HCT116 (cell line): Measurements from ENCODE around the gene COMTD1. TPM values are rescaled to one million over a fixed set of nuclear protein-coding genes. Genes with fewer than 3 reads are reported as not detected.

Source experiments
- ATAC-seq: fragments of 200-7000 bp; cut with Tn5 transposase; 2 replicates; pipeline ENCODE4 v1.9.1; 2020; ENCODE audit warnings: mild to moderate bottlenecking, moderate library complexity
- BruUV-seq: library from RNA; stranded (reverse); fragments of 400-500 nt; replicated peaks from 2 replicates; lab custom pipeline; 2021; lab: Mats Ljungman, UMichigan
- CTCF ChIA-PET: fragments of 300-600 bp; sonication (Branson Sonifier 250); formaldehyde crosslinking; loops from one replicate; lab custom pipeline; 2021; ENCODE audit warnings: antibody characterized with exemption; lab: Charles Lee
- POLR2A ChIA-PET: fragments of 300-600, 350-600 bp; sonication (Branson Sonifier 250); formaldehyde crosslinking; loops from one replicate; lab custom pipeline; 2021; ENCODE audit warnings: antibody characterized with exemption; lab: Charles Lee
- RAD21 ChIA-PET, 2 experiments: fragments of 300-600 bp; sonication (Branson Sonifier 250); formaldehyde crosslinking; loops; one replicate each; lab custom pipeline; 2023; ENCODE audit warnings: low total read pairs in 2 of 2; ENCODE audit not compliant: uncharacterized antibody in 2 of 2, unreplicated experiment in 2 of 2, low non-redundant PET in 1 of 2; lab: Charles Lee
- DNase-seq: peaks from one replicate; pipeline ENCODE4 v3.0.0-alpha.2; 2010; ENCODE audit warnings: low read depth, low spot score
- H2AFZ ChIP-seq: fragments of 200-600 bp; shearing (Covaris generic), sonication (generic); 2 replicates; pipeline ENCODE4 v1.6.1; 2017; ENCODE audit warnings: low read depth, mixed run types, mixed read lengths, antibody characterized with exemption, low read length; ENCODE audit not compliant: poor library complexity, severe bottlenecking
- H3K27ac ChIP-seq: 2 replicates; pipeline ENCODE4 v1.5.1; 2012; ENCODE audit warnings: low read depth, low read length
- H3K27me3 ChIP-seq: fragments of 200-600 bp; sonication (generic); 2 replicates; pipeline ENCODE4 v1.6.1; 2016; ENCODE audit warnings: mixed run types, low read length, mixed read lengths; ENCODE audit not compliant: insufficient read depth
- H3K36me3 ChIP-seq, 2 experiments: fragments of 200-500 bp in 1 of 2; fragments of 200-600 bp in 1 of 2; sonication (Bioruptor generic) in 1 of 2; sonication (generic) in 1 of 2; 2 replicates each; pipeline versions ENCODE4 v1.5.1 to v1.6.1; 2014 to 2016; ENCODE audit warnings: low read length in 2 of 2, inconsistent platforms in 1 of 2, mixed read lengths in 1 of 2, mixed run types in 1 of 2; ENCODE audit not compliant: insufficient read depth in 2 of 2, control insufficient read depth in 1 of 2
- H3K4me1 ChIP-seq, 2 experiments: fragments of 200-600 bp in 1 of 2; sonication (generic) in 1 of 2; 2 replicates each; pipeline versions ENCODE4 v1.5.1 to v1.6.1; 2012 to 2017; ENCODE audit warnings: low read length in 2 of 2, inconsistent platforms in 1 of 2, mild to moderate bottlenecking in 1 of 2, mixed read lengths in 1 of 2, mixed run types in 1 of 2, moderate library complexity in 1 of 2; ENCODE audit not compliant: insufficient read depth in 2 of 2, control insufficient read depth in 1 of 2
- H3K4me2 ChIP-seq: fragments of 200-600 bp; sonication (generic); 2 replicates; pipeline ENCODE4 v1.6.1; 2017; ENCODE audit warnings: mixed run types, low read length, mixed read lengths
- H3K4me3 ChIP-seq, 2 experiments: fragments of 200-600 bp in 1 of 2; sonication (generic) in 1 of 2; replicated peaks in 1 of 2; 2 replicates each; pipeline ENCODE4 v1.5.1; 2011 to 2016; ENCODE audit warnings: low read length in 2 of 2, control low read depth in 1 of 2, low read depth in 1 of 2, mild to moderate bottlenecking in 1 of 2, mixed read lengths in 1 of 2, mixed run types in 1 of 2
- H3K79me2 ChIP-seq: fragments of 200-600 bp; sonication (generic); 2 replicates; pipeline ENCODE4 v1.6.1; 2017; ENCODE audit warnings: mild to moderate bottlenecking, mixed run types, low read length, moderate library complexity, mixed read lengths; ENCODE audit not compliant: insufficient read depth
- H3K9ac ChIP-seq: fragments of 200-600 bp; sonication (generic); 2 replicates; pipeline ENCODE4 v1.6.1; 2016; ENCODE audit warnings: low read length, mixed read lengths
- H3K9me2 ChIP-seq: fragments of 200-600 bp; sonication (generic), shearing (Covaris generic); 2 replicates; pipeline ENCODE4 v1.6.1; 2017; ENCODE audit warnings: mixed run types, mild to moderate bottlenecking, moderate library complexity; ENCODE audit not compliant: insufficient read depth
- H3K9me3 ChIP-seq, 2 experiments: fragments of 200-500 bp in 1 of 2; fragments of 200-600 bp in 1 of 2; sonication (Bioruptor generic) in 1 of 2; sonication (generic) in 1 of 2; 2 replicates each; pipeline ENCODE4 v1.6.1; 2014 to 2017; ENCODE audit warnings: low read length in 2 of 2, mixed read lengths in 2 of 2, inconsistent platforms in 1 of 2, low read depth in 1 of 2, mild to moderate bottlenecking in 1 of 2, mixed run types in 1 of 2, moderate library complexity in 1 of 2; ENCODE audit not compliant: control insufficient read depth in 1 of 2, insufficient read depth in 1 of 2
- H4K20me1 ChIP-seq: fragments of 200-600 bp; sonication (generic), shearing (Covaris generic); 2 replicates; pipeline ENCODE4 v1.6.1; 2017; ENCODE audit warnings: mixed run types, mild to moderate bottlenecking, moderate library complexity; ENCODE audit not compliant: insufficient read depth
- CEBPB ChIP-seq: IDR thresholded peaks from 2 replicates; pipeline ENCODE4 v1.6.1; 2012; ENCODE audit warnings: low read depth
- EGR1 ChIP-seq: IDR thresholded peaks from 2 replicates; pipeline ENCODE4 v1.6.1; 2012; ENCODE audit warnings: low read depth
- EZH2 ChIP-seq: fragments of 200-600 bp; sonication (generic); IDR thresholded peaks from 2 replicates; pipeline ENCODE4 v1.6.1; 2017; ENCODE audit warnings: antibody characterized with exemption, mixed run types
- FOSL1 ChIP-seq: IDR thresholded peaks from 2 replicates; pipeline ENCODE4 v1.6.1; 2012; ENCODE audit warnings: low read depth
- JUND ChIP-seq: IDR thresholded peaks from 2 replicates; pipeline ENCODE4 v1.6.1; 2012
- POLR2A ChIP-seq: IDR thresholded peaks from 2 replicates; pipeline ENCODE4 v1.7.0; 2011; ENCODE audit warnings: borderline replicate concordance; ENCODE audit not compliant: insufficient read depth, insufficient read length; ENCODE audit errors: extremely low read depth
- RAD21 ChIP-seq: IDR thresholded peaks from 2 replicates; pipeline ENCODE4 v1.6.1; 2012; ENCODE audit warnings: low read depth, mild to moderate bottlenecking
- SIN3A ChIP-seq: IDR thresholded peaks from 2 replicates; pipeline ENCODE4 v1.6.1; 2012; ENCODE audit warnings: low read depth
- SRF ChIP-seq: IDR thresholded peaks from 2 replicates; pipeline ENCODE4 v1.6.1; 2012; ENCODE audit warnings: low read depth
- TCF7L2 ChIP-seq: IDR thresholded peaks from 2 replicates; pipeline ENCODE4 v1.7.0; 2011; ENCODE audit warnings: borderline replicate concordance, inconsistent platforms; ENCODE audit not compliant: insufficient read depth, insufficient read length; ENCODE audit errors: extremely low read depth
- YY1 ChIP-seq: IDR thresholded peaks from 2 replicates; pipeline ENCODE4 v1.6.1; 2011; ENCODE audit warnings: low read length, low read depth, moderate library complexity, mild to moderate bottlenecking; ENCODE audit not compliant: insufficient replicate concordance; ENCODE audit errors: extremely low read depth
- ZNF274 ChIP-seq: fragments of 200-500 bp; sonication (Bioruptor generic); IDR thresholded peaks from 2 replicates; pipeline ENCODE4 v1.6.1; 2014; ENCODE audit warnings: mild to moderate bottlenecking, low read depth, low read length, inconsistent platforms
- intact Hi-C: fragments of 100-400 bp; cut with micrococcal nuclease; formaldehyde crosslinking; loops from 2 replicates; pipeline ENCODE4 v1.10.0; 2022
- total RNA-seq: library from RNA; stranded (reverse); gene quantifications from one replicate; pipeline ENCODE4 v1.2.1, GENCODE V29; 2021; ENCODE audit not compliant: unreplicated experiment
- TF ChIP-seq, protein P1 (sequence below), 3 experiments: fragments of 200-600 bp in 1 of 3; sonication (generic) in 1 of 3; IDR thresholded peaks in 2 of 3; conservative IDR thresholded peaks in 1 of 3; 2 replicates each; pipeline ENCODE4 v1.5.1; 2012 to 2017; ENCODE audit warnings: low read depth in 2 of 3, low read length in 2 of 3, antibody characterized with exemption in 1 of 3, borderline replicate concordance in 1 of 3, control low read depth in 1 of 3, mild to moderate bottlenecking in 1 of 3, mixed read lengths in 1 of 3, mixed run types in 1 of 3, moderate library complexity in 1 of 3; ENCODE audit not compliant: insufficient read depth in 1 of 3
- TF ChIP-seq, protein P2 (sequence below): IDR thresholded peaks from 2 replicates; pipeline ENCODE4 v1.6.1; 2012
- TF ChIP-seq, protein P3 (sequence below): IDR thresholded peaks from 2 replicates; pipeline ENCODE4 v1.6.1; 2012; ENCODE audit warnings: low read depth
- TF ChIP-seq, protein P4 (sequence below): IDR thresholded peaks from 2 replicates; pipeline ENCODE4 v1.6.1; 2012

Gene COMTD1
- total RNA-seq, 1 experiment from 2014 or later: 35.1 TPM

DNA sequence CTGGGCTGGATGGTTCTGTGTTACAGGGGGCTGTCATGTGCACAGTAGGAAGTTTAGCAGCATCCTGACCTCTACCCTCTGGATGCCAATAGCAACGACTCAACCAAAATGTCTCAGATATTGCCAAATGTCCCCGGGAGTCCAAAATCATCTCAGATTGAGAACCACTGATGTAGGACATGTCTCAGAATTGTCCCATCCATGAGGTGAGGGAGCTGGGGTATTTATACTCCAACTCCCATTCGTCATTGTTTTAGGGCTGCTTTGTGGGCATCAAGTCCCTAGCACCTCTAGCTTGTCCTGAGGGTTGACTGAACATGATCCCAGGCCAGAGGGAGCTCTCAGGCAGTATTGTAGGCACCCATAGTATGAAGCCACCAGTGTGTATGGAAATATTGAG is 25.2 kb upstream of the COMTD1 start (continued):
- TF ChIP-seq POLR2A (no peak), JUND (no peak), SRF (no peak)
- TF ChIP-seq, protein P1, sequence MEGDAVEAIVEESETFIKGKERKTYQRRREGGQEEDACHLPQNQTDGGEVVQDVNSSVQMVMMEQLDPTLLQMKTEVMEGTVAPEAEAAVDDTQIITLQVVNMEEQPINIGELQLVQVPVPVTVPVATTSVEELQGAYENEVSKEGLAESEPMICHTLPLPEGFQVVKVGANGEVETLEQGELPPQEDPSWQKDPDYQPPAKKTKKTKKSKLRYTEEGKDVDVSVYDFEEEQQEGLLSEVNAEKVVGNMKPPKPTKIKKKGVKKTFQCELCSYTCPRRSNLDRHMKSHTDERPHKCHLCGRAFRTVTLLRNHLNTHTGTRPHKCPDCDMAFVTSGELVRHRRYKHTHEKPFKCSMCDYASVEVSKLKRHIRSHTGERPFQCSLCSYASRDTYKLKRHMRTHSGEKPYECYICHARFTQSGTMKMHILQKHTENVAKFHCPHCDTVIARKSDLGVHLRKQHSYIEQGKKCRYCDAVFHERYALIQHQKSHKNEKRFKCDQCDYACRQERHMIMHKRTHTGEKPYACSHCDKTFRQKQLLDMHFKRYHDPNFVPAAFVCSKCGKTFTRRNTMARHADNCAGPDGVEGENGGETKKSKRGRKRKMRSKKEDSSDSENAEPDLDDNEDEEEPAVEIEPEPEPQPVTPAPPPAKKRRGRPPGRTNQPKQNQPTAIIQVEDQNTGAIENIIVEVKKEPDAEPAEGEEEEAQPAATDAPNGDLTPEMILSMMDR (IDR thresholded peaks at IDR 0.05 in 2 of 3, conservative IDR thresholded peaks at IDR 0.05 in 1 of 3; ENCODE audit: borderline replicate concordance in 1 of 3, insufficient read depth in 1 of 3, low read depth in 2 of 3, low read length in 2 of 3): no peak

DNA sequence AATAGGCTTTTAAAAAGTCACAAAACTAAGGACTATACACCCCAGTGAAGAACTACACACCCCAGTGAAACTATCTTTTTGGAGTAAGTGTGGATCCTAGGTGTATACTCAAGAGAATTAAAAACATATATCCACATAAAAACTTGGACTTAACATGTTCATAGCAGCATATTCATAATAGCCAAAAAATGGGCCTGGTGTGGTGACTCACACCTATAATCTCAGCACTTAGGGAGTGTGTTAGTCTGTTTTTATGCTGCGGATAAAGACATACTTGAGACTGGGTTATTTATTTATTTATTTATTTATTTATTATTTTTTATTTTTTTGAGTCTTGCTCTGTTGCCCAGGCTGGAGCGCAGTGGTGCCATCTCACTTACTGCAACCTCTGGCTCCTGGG is 19.0 kb upstream of the COMTD1 start:
- H4K20me1 ChIP-seq: no peaks in the 10 kb centered on the region
- ChIA-PET CTCF (no interaction called here), POLR2A (no interaction called here), RAD21 (no interaction called here)
- peaks cover 0 to 11% of the 10 kb centered on the region in 2 experiments; a peak in 1 of 4 replicates for H3K4me1 ChIP-seq
- DNase-seq (no peak), ATAC-seq (no peak)
- H3K9me3 ChIP-seq: no peaks in the 10 kb centered on the region; a peak in 1 of 4 replicates
- no peaks in the 10 kb centered on the region for H3K9me2 ChIP-seq
- intact Hi-C loops: no loop called here
- H3K27me3 ChIP-seq: no peaks in the 10 kb centered on the region
- no TSS peak for BruUV-seq
- no peaks in the 10 kb centered on the region for H3K79me2 ChIP-seq
- H3K27ac ChIP-seq: no peak overlapping the region
- H3K9ac ChIP-seq: no peak overlapping the region
- no peak overlapping the region for H2AFZ ChIP-seq
- TF ChIP-seq EGR1 (no peak), RAD21 (no peak), FOSL1 (no peak), SIN3A (no peak), EZH2 (no peak), TCF7L2 (no peak), YY1 (no peak), SRF (no peak), ZNF274 (no peak), CEBPB (no peak)
- TF ChIP-seq, protein P2, sequence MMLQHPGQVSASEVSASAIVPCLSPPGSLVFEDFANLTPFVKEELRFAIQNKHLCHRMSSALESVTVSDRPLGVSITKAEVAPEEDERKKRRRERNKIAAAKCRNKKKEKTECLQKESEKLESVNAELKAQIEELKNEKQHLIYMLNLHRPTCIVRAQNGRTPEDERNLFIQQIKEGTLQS: no peak
- TF ChIP-seq, protein P3, sequence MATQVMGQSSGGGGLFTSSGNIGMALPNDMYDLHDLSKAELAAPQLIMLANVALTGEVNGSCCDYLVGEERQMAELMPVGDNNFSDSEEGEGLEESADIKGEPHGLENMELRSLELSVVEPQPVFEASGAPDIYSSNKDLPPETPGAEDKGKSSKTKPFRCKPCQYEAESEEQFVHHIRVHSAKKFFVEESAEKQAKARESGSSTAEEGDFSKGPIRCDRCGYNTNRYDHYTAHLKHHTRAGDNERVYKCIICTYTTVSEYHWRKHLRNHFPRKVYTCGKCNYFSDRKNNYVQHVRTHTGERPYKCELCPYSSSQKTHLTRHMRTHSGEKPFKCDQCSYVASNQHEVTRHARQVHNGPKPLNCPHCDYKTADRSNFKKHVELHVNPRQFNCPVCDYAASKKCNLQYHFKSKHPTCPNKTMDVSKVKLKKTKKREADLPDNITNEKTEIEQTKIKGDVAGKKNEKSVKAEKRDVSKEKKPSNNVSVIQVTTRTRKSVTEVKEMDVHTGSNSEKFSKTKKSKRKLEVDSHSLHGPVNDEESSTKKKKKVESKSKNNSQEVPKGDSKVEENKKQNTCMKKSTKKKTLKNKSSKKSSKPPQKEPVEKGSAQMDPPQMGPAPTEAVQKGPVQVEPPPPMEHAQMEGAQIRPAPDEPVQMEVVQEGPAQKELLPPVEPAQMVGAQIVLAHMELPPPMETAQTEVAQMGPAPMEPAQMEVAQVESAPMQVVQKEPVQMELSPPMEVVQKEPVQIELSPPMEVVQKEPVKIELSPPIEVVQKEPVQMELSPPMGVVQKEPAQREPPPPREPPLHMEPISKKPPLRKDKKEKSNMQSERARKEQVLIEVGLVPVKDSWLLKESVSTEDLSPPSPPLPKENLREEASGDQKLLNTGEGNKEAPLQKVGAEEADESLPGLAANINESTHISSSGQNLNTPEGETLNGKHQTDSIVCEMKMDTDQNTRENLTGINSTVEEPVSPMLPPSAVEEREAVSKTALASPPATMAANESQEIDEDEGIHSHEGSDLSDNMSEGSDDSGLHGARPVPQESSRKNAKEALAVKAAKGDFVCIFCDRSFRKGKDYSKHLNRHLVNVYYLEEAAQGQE: no peak
- TF ChIP-seq, protein P1 (IDR thresholded peaks at IDR 0.05 in 2 of 3, conservative IDR thresholded peaks at IDR 0.05 in 1 of 3; ENCODE audit: borderline replicate concordance in 1 of 3, insufficient read depth in 1 of 3, low read depth in 2 of 3, low read length in 2 of 3): no peak
- TF ChIP-seq, protein P4, sequence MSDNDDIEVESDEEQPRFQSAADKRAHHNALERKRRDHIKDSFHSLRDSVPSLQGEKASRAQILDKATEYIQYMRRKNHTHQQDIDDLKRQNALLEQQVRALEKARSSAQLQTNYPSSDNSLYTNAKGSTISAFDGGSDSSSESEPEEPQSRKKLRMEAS: no peak
- no peak overlapping the region for H3K4me3 ChIP-seq
- H3K36me3 ChIP-seq: no peaks in the 10 kb centered on the region
- H3K4me2 ChIP-seq: no peak overlapping the region
